ENCODE measurements around the gene PRKACG.
"Not testable (repeated sequence)": the region's sequence is repeated elsewhere in the genome, so short reads cannot be mapped to it uniquely, and the experiment has no call there.

The PRKACG gene

GRCh38 chr9:69027355-69028097 is 13.6 kb upstream of the PRKACG start:
- DNase-seq = peak in 8 of 51 donors; percentile 3 to 45 (median 10)

- no peak for DNase-seq
These were observed 9.7 kb upstream of the PRKACG start for GRCh38 chr9:69023650-69024049.

GRCh38 chr9:69020301-69021145 is 6.6 kb upstream of the PRKACG start:
- no peak for DNase-seq

- no peak for DNase-seq
These were observed 5.9 kb upstream of the PRKACG start for GRCh38 chr9:69019808-69020207.

GRCh38 chr9:69018737-69019136 is 4.8 kb upstream of the PRKACG start:
- DNase-seq = no peak

- DNase-seq = no peak
These were observed 2.5 kb upstream of the PRKACG start for GRCh38 chr9:69016191-69017096.

GRCh38 chr9:69013382-69013727 is 558 bp downstream of the PRKACG start:
- DNase-seq = no peak

- peak in 2 of 51 donors; percentile 4 to 11 for DNase-seq
These were observed 1.1 kb downstream of the PRKACG start for GRCh38 chr9:69012696-69013381.

GRCh38 chr9:69009708-69010107 is 4.2 kb downstream of the PRKACG start:
- no peak for DNase-seq

GRCh38 chr9:69004836-69005235 is 9.1 kb downstream of the PRKACG start:
- DNase-seq = no peak

GRCh38 chr9:69003051-69003450 is 10.9 kb downstream of the PRKACG start:
- no peak for DNase-seq

- DNase-seq = no peak
These were observed 12.0 kb downstream of the PRKACG start for GRCh38 chr9:69001921-69002320.

- DNase-seq = peak in 35 of 51 donors; percentile 9 to 71 (median 36)
These were observed 14.4 kb downstream of the PRKACG start for GRCh38 chr9:68999393-69000105.

GRCh38 chr9:68998812-68999211 is 15.1 kb downstream of the PRKACG start:
- no peak for DNase-seq

GRCh38 chr9:68998385-68998784 is 15.5 kb downstream of the PRKACG start:
- no peak for DNase-seq

- DNase-seq = no peak
These were observed 16.2 kb downstream of the PRKACG start for GRCh38 chr9:68997666-68998065.

GRCh38 chr9:68996462-68996861 is 17.5 kb downstream of the PRKACG start:
- DNase-seq = peak in 1 of 51 donors; percentile 17

- no peak for DNase-seq
These were observed 18.1 kb downstream of the PRKACG start for GRCh38 chr9:68995776-68996175.

GRCh38 chr9:68991457-68991856 is 22.5 kb downstream of the PRKACG start:
- no peak for DNase-seq

GRCh38 chr9:68986949-68987348 is 27.0 kb downstream of the PRKACG start:
- not testable (repeated sequence) for DNase-seq
